Loucy (cell line): ENCODE measurements around the gene INTS2.

Experiments
- EZH2phosphoT487 ChIP-seq: fragments of 200-600 bp; IDR thresholded peaks from 2 replicates; pipeline ENCODE4 v1.6.1; 2018; ENCODE audit warnings: antibody characterized with exemption, mild to moderate bottlenecking, moderate library complexity, borderline replicate concordance
- TF ChIP-seq, protein P1 (sequence below): fragments of 200-600 bp; sonication (generic); conservative IDR thresholded peaks from 2 replicates; pipeline ENCODE4 v1.5.1; 2014; ENCODE audit warnings: mild to moderate bottlenecking, antibody characterized with exemption, low read length

DNA sequence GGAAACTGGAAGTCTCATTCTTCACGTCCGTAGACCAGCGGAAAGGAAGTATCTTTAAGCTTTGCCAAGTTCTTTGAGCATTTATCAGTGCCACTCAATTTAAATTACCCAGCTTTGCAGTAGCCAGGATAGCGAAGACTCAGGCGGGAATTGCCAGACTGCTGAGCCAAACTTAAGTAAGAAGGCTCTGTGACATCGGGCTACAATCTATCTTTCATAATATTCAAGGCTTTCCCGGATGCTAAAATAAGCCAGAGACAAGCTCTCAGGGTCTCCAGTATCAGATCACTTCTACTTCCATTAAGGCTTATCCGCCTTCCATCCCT, 64.0 kb downstream of the INTS2 start:
- TF ChIP-seq, protein P1, sequence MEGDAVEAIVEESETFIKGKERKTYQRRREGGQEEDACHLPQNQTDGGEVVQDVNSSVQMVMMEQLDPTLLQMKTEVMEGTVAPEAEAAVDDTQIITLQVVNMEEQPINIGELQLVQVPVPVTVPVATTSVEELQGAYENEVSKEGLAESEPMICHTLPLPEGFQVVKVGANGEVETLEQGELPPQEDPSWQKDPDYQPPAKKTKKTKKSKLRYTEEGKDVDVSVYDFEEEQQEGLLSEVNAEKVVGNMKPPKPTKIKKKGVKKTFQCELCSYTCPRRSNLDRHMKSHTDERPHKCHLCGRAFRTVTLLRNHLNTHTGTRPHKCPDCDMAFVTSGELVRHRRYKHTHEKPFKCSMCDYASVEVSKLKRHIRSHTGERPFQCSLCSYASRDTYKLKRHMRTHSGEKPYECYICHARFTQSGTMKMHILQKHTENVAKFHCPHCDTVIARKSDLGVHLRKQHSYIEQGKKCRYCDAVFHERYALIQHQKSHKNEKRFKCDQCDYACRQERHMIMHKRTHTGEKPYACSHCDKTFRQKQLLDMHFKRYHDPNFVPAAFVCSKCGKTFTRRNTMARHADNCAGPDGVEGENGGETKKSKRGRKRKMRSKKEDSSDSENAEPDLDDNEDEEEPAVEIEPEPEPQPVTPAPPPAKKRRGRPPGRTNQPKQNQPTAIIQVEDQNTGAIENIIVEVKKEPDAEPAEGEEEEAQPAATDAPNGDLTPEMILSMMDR: no peak
- TF ChIP-seq EZH2phosphoT487: no peak
